ENCODE data around the gene TRAPPC10. TPM values are rescaled to one million over a fixed set of nuclear protein-coding genes. Genes with fewer than 3 reads are reported as not detected.

TRAPPC10 gene
- total and polyA plus RNA-seq, 9 of the 15 experiments (the other 6 are each of a cell fraction or from before 2014, with no cell fraction given), result 1.1 to 33.8 (median 24.3) TPM

GRCh38 chr21:43992121-43992520, 20.0 kb upstream of the TRAPPC10 start:
- Histone ChIP-seq H3K4me3 (no peak overlapping the region), H3K27ac (ENCODE audit: extremely low read depth, low read depth, low read length) (no peak overlapping the region), H3K79me2 (ENCODE audit: control insufficient read depth, insufficient read depth, low read length) (no peaks in the 10 kb centered on the region), H3K9ac (ENCODE audit: insufficient read depth in 1 of 2, low read depth in 2 of 2, low read length in 2 of 2) (no peak overlapping the region), H2AFZ (ENCODE audit: low read depth, low read length) (no peak overlapping the region), H3K27me3 (ENCODE audit: control insufficient read depth in 2 of 2, insufficient read depth in 2 of 2, low read length in 2 of 2) (peaks cover 26 to 45% of the 10 kb centered on the region in 2 experiments), H3K4me2 (ENCODE audit: insufficient read depth, low read length) (no peak overlapping the region), H3K9me3 (replicated peaks; ENCODE audit: control insufficient read depth, insufficient read depth, low read depth, low read length) (no peaks in the 10 kb centered on the region; the same call in 1 of the 2 replicates), H3K9me1 (ENCODE audit: control insufficient read depth, insufficient read depth, low read length) (no peaks in the 10 kb centered on the region), H4K20me1 (replicated peaks; ENCODE audit: control insufficient read depth, insufficient read depth, low read length) (no peaks in the 10 kb centered on the region), H3K36me3 (ENCODE audit: control insufficient read depth, insufficient read depth, low read length) (no peaks in the 10 kb centered on the region), H3K4me1 (replicated peaks in 1 of 2; ENCODE audit: control insufficient read depth in 2 of 2, insufficient read depth in 2 of 2, low read length in 2 of 2) (peaks cover 0 to 31% of the 10 kb centered on the region in 2 experiments; a peak in 2 of 5 replicates)
- intact Hi-C loops (cut with micrococcal nuclease) (no loop called here), in situ Hi-C loops (cut with MboI) (no loop called here)
- ChIA-PET POLR2A (interaction anchor here (0.5 to 1.4 kb wide), 6 partner anchors 8 to 71 kb away, joined by 3 to 5 read pairs (median 3); partner anchors contain the start of gene TRAPPC10), CTCF (ENCODE audit: low intra/inter-chr PET ratio) (no interaction called here)
- BruUV-seq (replicated peaks), result no TSS peak
- ATAC-seq (no peak), DNase-seq (ENCODE audit: extremely low read depth in 1 of 4, low spot score in 3 of 4) (no peak), FAIRE-seq (no peak)
- TF ChIP-seq, protein P1, sequence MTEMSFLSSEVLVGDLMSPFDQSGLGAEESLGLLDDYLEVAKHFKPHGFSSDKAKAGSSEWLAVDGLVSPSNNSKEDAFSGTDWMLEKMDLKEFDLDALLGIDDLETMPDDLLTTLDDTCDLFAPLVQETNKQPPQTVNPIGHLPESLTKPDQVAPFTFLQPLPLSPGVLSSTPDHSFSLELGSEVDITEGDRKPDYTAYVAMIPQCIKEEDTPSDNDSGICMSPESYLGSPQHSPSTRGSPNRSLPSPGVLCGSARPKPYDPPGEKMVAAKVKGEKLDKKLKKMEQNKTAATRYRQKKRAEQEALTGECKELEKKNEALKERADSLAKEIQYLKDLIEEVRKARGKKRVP (CRISPR knock-in tag; IDR thresholded peaks at IDR 0.05), result no peak
- TF ChIP-seq ZNF707 (CRISPR knock-in tag; conservative IDR thresholded peaks at IDR 0.05) (no peak), JUNB (CRISPR knock-in tag; conservative IDR thresholded peaks at IDR 0.05) (no peak), KAT8 (IDR thresholded peaks at IDR 0.05; ENCODE audit: low read depth) (no peak), MBD2 (IDR thresholded peaks at IDR 0.05; ENCODE audit: borderline replicate concordance, low read depth) (no peak), FOXJ2 (tag; IDR thresholded peaks at IDR 0.05) (no peak), CC2D1A (IDR thresholded peaks at IDR 0.05) (no peak), SMC3 (conservative IDR thresholded peaks at IDR 0.05; ENCODE audit: insufficient read depth, low read depth, low read length) (no peak), ZNF212 (CRISPR knock-in tag; IDR thresholded peaks at IDR 0.05) (no peak), CHD7 (IDR thresholded peaks at IDR 0.05; ENCODE audit: low read depth, low read length) (no peak), SREBF1 (IDR thresholded peaks at IDR 0.05; ENCODE audit: borderline replicate concordance, low read depth, low read length) (no peak), NCOA6 (IDR thresholded peaks at IDR 0.05) (no peak), PHB2 (IDR thresholded peaks at IDR 0.05; ENCODE audit: low read depth) (no peak)
- 43% methylated on average over 11 of the region's 11 CpGs for WGBS (ENCODE audit: insufficient coverage, low coverage, missing lambda C conversion rate)

Measured in K562 (cell line).